Measurements from ENCODE around the gene GPC5. TPM values are rescaled to one million over a fixed set of nuclear protein-coding genes. Genes with fewer than 3 reads are reported as not detected.

The GPC5 gene
- total RNA-seq, 1 experiment from 2014 or later: 0.50 TPM

GRCh38 chr13:91557328-91558090, 159.1 kb downstream of the GPC5 start:
- in situ Hi-C loops (cut with HindIII; ENCODE audit: low pct_unique_long_range_greater_than_20kb, low sequenced_read_pairs): no loop called here
- peak; percentile 36 for DNase-seq (ENCODE audit: low read depth, low spot score)

GRCh38 chr13:91563799-91564198, 165.4 kb downstream of the GPC5 start:
- in situ Hi-C loops (cut with HindIII; ENCODE audit: low pct_unique_long_range_greater_than_20kb, low sequenced_read_pairs): no loop called here
- DNase-seq (ENCODE audit: low read depth, low spot score): no peak

- no peak for DNase-seq (ENCODE audit: low read depth, low spot score)
- in situ Hi-C loops (cut with HindIII; ENCODE audit: low pct_unique_long_range_greater_than_20kb, low sequenced_read_pairs): no loop called here
These were observed 166.0 kb downstream of the GPC5 start for GRCh38 chr13:91564396-91564795.

GRCh38 chr13:91565296-91565695, 166.9 kb downstream of the GPC5 start:
- in situ Hi-C loops (cut with HindIII; ENCODE audit: low pct_unique_long_range_greater_than_20kb, low sequenced_read_pairs): no loop called here
- DNase-seq (ENCODE audit: low read depth, low spot score): no peak

- no peak for DNase-seq (ENCODE audit: low read depth, low spot score)
- in situ Hi-C loops (cut with HindIII; ENCODE audit: low pct_unique_long_range_greater_than_20kb, low sequenced_read_pairs): no loop called here
These were observed 169.2 kb downstream of the GPC5 start for GRCh38 chr13:91567485-91568207.

- in situ Hi-C loops (cut with HindIII; ENCODE audit: low pct_unique_long_range_greater_than_20kb, low sequenced_read_pairs): no loop called here
- no peak for DNase-seq (ENCODE audit: low read depth, low spot score)
These were observed 173.3 kb downstream of the GPC5 start for GRCh38 chr13:91571681-91572080.

- in situ Hi-C loops (cut with HindIII; ENCODE audit: low pct_unique_long_range_greater_than_20kb, low sequenced_read_pairs): no loop called here
- no peak for DNase-seq (ENCODE audit: low read depth, low spot score)
These were observed 174.0 kb downstream of the GPC5 start for GRCh38 chr13:91572439-91572838.

- DNase-seq (ENCODE audit: low read depth, low spot score): no peak
- in situ Hi-C loops (cut with HindIII; ENCODE audit: low pct_unique_long_range_greater_than_20kb, low sequenced_read_pairs): no loop called here
These were observed 174.7 kb downstream of the GPC5 start for GRCh38 chr13:91572944-91573598.

- in situ Hi-C loops (cut with HindIII; ENCODE audit: low pct_unique_long_range_greater_than_20kb, low sequenced_read_pairs): no loop called here
- no peak for DNase-seq (ENCODE audit: low read depth, low spot score)
These were observed 176.3 kb downstream of the GPC5 start for GRCh38 chr13:91574766-91575165.

GRCh38 chr13:91576590-91576989, 178.2 kb downstream of the GPC5 start:
- DNase-seq (ENCODE audit: low read depth, low spot score): peak; percentile 70
- in situ Hi-C loops (cut with HindIII; ENCODE audit: low pct_unique_long_range_greater_than_20kb, low sequenced_read_pairs): no loop called here

- in situ Hi-C loops (cut with HindIII; ENCODE audit: low pct_unique_long_range_greater_than_20kb, low sequenced_read_pairs): no loop called here
These were observed 180.9 kb downstream of the GPC5 start for GRCh38 chr13:91579320-91579719.

GRCh38 chr13:91580749-91581148, 182.3 kb downstream of the GPC5 start:
- in situ Hi-C loops (cut with HindIII; ENCODE audit: low pct_unique_long_range_greater_than_20kb, low sequenced_read_pairs): no loop called here

More at GRCh38 chr13:91579320-91579719, 180.9 kb downstream of the GPC5 start:
- no peak for DNase-seq (ENCODE audit: low read depth, low spot score)

GRCh38 chr13:91586609-91587008, 188.2 kb downstream of the GPC5 start:
- DNase-seq (ENCODE audit: low read depth, low spot score): no peak
- in situ Hi-C loops (cut with HindIII; ENCODE audit: low pct_unique_long_range_greater_than_20kb, low sequenced_read_pairs): no loop called here

More at GRCh38 chr13:91580749-91581148, 182.3 kb downstream of the GPC5 start:
- DNase-seq (ENCODE audit: low read depth, low spot score): no peak

GRCh38 chr13:91588541-91588940, 190.1 kb downstream of the GPC5 start:
- in situ Hi-C loops (cut with HindIII; ENCODE audit: low pct_unique_long_range_greater_than_20kb, low sequenced_read_pairs): no loop called here
- DNase-seq (ENCODE audit: low read depth, low spot score): no peak

- peak; percentile 27 for DNase-seq (ENCODE audit: low read depth, low spot score)
- in situ Hi-C loops (cut with HindIII; ENCODE audit: low pct_unique_long_range_greater_than_20kb, low sequenced_read_pairs): no loop called here
These were observed 193.9 kb downstream of the GPC5 start for GRCh38 chr13:91592056-91593014.

GRCh38 chr13:91593456-91593855, 195.0 kb downstream of the GPC5 start:
- DNase-seq (ENCODE audit: low read depth, low spot score): no peak
- in situ Hi-C loops (cut with HindIII; ENCODE audit: low pct_unique_long_range_greater_than_20kb, low sequenced_read_pairs): no loop called here

- DNase-seq (ENCODE audit: low read depth, low spot score): peak; percentile 42
- in situ Hi-C loops (cut with HindIII; ENCODE audit: low pct_unique_long_range_greater_than_20kb, low sequenced_read_pairs): no loop called here
These were observed 195.6 kb downstream of the GPC5 start for GRCh38 chr13:91594061-91594460.

Measured in SK-MEL-5 (cell line).